HL-60 (cell line): ENCODE data around the gene ZNF785.

ENCODE experiments used
- DNase-seq, 2 experiments: peaks; one replicate each; pipeline ENCODE4 v3.0.0-alpha.2; 2010 to 2020; ENCODE audit warnings: low read depth in 1 of 2, low spot score in 1 of 2
- H3K27ac ChIP-seq: fragments of 250-450 bp; sonication (Bioruptor Pico); replicated peaks from 2 replicates; pipeline ENCODE4 v1.5.1; 2020; ENCODE audit warnings: mild to moderate bottlenecking, moderate library complexity
- H3K27me3 ChIP-seq: fragments of 250-450 bp; sonication (Bioruptor Pico); 2 replicates; pipeline ENCODE4 v1.5.1; 2021; ENCODE audit warnings: mild to moderate bottlenecking, moderate library complexity; ENCODE audit not compliant: insufficient read depth, poor library complexity, severe bottlenecking
- H3K4me3 ChIP-seq: replicated peaks from 2 replicates; pipeline ENCODE4 v1.5.1; 2011; ENCODE audit warnings: mild to moderate bottlenecking, control low read depth, low read length; ENCODE audit not compliant: insufficient read depth
- GABPA ChIP-seq: IDR thresholded peaks from 2 replicates; pipeline ENCODE4 v1.6.1; 2012; ENCODE audit warnings: low read depth
- POLR2AphosphoS5 ChIP-seq: IDR thresholded peaks from 2 replicates; pipeline ENCODE4 v1.6.1; 2012; ENCODE audit warnings: low read depth
- SPI1 ChIP-seq: IDR thresholded peaks from 2 replicates; pipeline ENCODE4 v1.6.1; 2012; ENCODE audit warnings: low read depth, mild to moderate bottlenecking, borderline replicate concordance
- TF ChIP-seq, protein P1 (sequence below): IDR thresholded peaks from 2 replicates; pipeline ENCODE4 v1.6.1; 2012; ENCODE audit warnings: low read depth; ENCODE audit not compliant: insufficient replicate concordance
- TF ChIP-seq, protein P2 (sequence below): IDR thresholded peaks from one replicate; pipeline ENCODE4 v1.5.1; 2011; ENCODE audit warnings: low read length, control low read depth, inconsistent platforms; ENCODE audit not compliant: insufficient read depth

The ZNF785 gene

DNA sequence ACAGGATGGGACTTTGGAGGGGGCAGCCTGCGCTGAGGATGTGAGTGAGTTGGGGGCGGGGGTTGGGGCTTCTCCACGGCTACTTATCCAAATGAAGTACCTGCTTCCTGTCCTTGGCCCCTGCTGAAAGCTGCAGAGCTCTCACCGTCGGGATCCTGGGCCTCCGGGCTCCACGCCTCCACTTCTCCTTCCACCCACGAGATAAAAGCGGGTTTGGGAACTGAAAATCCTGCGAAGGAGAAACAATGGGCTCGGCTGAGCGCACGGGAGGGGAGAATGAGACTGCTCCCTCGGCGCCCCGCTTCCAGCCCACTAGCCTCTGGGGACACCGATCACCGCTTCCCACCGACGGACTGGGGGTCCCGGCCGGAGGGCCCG is 486 bp downstream of the ZNF785 start:
- H3K4me3 ChIP-seq = peak overlapping the region; percentile 38
- H3K27ac ChIP-seq = peak overlapping the region; percentile 84
- DNase-seq = no peak
- no peak for TF ChIP-seq SPI1
- no peak for TF ChIP-seq GABPA
- TF ChIP-seq, protein P1, sequence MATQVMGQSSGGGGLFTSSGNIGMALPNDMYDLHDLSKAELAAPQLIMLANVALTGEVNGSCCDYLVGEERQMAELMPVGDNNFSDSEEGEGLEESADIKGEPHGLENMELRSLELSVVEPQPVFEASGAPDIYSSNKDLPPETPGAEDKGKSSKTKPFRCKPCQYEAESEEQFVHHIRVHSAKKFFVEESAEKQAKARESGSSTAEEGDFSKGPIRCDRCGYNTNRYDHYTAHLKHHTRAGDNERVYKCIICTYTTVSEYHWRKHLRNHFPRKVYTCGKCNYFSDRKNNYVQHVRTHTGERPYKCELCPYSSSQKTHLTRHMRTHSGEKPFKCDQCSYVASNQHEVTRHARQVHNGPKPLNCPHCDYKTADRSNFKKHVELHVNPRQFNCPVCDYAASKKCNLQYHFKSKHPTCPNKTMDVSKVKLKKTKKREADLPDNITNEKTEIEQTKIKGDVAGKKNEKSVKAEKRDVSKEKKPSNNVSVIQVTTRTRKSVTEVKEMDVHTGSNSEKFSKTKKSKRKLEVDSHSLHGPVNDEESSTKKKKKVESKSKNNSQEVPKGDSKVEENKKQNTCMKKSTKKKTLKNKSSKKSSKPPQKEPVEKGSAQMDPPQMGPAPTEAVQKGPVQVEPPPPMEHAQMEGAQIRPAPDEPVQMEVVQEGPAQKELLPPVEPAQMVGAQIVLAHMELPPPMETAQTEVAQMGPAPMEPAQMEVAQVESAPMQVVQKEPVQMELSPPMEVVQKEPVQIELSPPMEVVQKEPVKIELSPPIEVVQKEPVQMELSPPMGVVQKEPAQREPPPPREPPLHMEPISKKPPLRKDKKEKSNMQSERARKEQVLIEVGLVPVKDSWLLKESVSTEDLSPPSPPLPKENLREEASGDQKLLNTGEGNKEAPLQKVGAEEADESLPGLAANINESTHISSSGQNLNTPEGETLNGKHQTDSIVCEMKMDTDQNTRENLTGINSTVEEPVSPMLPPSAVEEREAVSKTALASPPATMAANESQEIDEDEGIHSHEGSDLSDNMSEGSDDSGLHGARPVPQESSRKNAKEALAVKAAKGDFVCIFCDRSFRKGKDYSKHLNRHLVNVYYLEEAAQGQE = no peak
- no peak for TF ChIP-seq POLR2AphosphoS5
- TF ChIP-seq, protein P2, sequence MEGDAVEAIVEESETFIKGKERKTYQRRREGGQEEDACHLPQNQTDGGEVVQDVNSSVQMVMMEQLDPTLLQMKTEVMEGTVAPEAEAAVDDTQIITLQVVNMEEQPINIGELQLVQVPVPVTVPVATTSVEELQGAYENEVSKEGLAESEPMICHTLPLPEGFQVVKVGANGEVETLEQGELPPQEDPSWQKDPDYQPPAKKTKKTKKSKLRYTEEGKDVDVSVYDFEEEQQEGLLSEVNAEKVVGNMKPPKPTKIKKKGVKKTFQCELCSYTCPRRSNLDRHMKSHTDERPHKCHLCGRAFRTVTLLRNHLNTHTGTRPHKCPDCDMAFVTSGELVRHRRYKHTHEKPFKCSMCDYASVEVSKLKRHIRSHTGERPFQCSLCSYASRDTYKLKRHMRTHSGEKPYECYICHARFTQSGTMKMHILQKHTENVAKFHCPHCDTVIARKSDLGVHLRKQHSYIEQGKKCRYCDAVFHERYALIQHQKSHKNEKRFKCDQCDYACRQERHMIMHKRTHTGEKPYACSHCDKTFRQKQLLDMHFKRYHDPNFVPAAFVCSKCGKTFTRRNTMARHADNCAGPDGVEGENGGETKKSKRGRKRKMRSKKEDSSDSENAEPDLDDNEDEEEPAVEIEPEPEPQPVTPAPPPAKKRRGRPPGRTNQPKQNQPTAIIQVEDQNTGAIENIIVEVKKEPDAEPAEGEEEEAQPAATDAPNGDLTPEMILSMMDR = no peak
- H3K27me3 ChIP-seq = no peaks in the 10 kb centered on the region

DNA sequence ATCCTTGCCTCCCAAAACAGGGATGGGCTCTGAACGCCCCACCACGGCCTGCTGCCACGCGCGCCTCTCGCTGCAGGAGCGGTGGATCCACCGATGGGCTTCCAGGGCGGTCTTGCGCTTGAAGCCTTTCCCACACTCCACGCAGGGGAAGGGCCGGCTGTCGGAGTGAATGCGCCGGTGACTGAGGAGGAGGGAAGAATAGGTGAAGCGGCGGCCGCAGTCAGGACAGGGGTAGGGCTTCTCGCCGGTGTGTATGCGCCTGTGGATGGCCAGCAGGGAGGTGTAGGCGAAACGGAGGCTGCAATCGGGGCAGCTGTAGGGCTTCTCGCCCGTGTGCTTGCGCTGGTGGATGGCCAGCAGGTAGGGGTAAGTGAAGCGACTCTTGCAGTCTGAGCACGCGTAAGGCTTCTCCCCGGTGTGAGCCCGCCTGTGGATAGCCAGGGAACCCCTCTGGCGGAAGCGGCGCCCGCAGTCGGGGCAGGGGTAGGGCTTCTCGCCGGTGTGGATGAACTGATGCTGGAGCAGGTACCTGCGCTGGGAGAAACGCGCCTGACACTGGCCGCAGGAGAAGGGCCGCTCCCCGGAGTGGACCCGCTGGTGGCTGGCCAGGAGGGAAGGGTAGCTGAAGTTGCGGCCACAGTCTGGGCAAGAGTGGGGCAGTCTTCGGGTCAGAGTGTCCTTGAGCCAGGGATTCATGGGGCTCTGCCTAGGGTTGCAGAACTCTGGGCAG is 2.7 kb downstream of the ZNF785 start:
- TF ChIP-seq, protein P1 = no peak
- Histone ChIP-seq H3K27me3 (no peaks in the 10 kb centered on the region), H3K4me3 (no peak overlapping the region), H3K27ac (no peak overlapping the region)
- DNase-seq = no peak

DNA sequence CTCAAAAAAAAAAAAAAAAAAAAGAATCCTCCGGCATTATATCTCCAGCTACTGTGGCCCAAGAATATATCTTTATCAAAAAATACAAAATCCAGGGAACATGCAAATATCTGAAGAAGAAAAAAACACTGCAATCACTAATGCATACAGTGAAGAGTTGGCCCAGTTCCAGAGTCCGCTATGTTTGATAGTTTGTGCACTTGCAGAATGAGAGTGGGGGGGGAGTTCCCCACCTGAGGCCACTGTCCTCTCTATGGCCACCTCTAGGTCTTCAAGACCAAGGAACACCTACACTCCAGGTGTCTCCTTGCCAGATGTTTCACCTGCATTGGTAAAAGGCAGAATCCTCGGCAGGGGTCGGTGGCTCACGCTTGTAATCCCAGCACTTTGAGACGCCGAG is 4.0 kb downstream of the ZNF785 start:
- no peak for DNase-seq
- Histone ChIP-seq H3K4me3 (no peak overlapping the region), H3K27me3 (no peaks in the 10 kb centered on the region), H3K27ac (no peak overlapping the region)
- TF ChIP-seq POLR2AphosphoS5 = no peak

DNA sequence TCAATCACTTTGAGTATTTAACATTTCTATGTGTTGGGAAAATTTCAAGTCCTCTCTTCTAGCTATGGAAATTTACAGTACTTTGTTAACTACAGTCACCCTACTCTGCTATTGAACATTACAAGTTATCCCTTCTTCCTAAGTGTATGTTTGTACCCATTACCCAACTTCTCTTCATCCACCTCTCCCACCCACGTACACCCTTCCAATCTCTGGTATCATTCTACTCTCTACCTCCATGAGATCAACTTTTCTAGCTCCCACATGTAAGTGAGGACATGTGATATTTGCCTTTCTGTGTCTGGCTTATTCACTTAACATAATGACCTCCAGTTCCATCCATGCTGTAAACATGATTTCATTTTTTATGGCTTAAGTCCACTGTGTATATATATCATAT is 10.8 kb downstream of the ZNF785 start:
- no peak overlapping the region for H3K27ac ChIP-seq
- no peaks in the 10 kb centered on the region for H3K27me3 ChIP-seq
- TF ChIP-seq, protein P1 = no peak
- no peak for TF ChIP-seq GABPA
- TF ChIP-seq POLR2AphosphoS5 = no peak
- TF ChIP-seq, protein P2 = no peak
- TF ChIP-seq SPI1 = no peak
- H3K4me3 ChIP-seq = no peak overlapping the region
- no peak for DNase-seq
